Activated CD4-positive, alpha-beta T cell treated with anti-CD3 and anti-CD28 coated beads for 4 hours (primary cell): ENCODE data around the gene DEFB123.

ENCODE experiments used
- DNase-seq, 2 donors: peaks; one replicate each; pipeline ENCODE4 v3.0.0-alpha.2; 2020

Gene DEFB123

DNA sequence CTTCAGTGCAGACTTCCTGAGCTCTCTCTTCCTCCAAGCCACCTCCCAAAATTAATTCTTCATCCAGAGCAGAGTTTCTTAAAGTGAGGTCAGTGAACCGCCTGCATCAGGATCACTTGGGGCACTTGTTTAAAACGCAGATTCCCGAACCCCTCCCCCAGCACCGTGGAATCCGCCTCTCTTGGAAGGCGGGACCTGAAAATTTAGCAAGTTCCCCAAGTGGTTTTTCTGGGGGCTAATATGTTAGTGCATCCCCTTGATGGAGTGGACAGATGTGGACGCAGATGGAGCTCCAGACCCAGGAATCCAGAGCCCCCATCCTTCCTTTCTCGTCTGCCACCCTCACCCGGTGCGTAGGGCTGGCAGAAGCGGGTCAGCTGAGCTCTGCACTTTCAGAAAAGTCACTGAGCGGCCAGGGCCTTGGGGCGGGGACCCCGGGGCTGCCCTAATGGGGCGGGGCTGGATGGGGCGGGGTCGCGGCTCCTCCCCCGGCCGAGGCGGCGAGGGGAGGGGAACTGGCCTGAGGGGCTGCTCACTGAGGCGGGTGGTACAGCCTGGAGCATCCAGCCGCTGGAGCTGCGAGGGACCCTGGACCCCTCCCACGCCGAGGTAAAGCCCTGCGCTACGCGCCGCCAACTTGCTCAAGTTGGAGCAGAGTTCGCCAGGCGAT, 34.5 kb downstream of the DEFB123 start, which contains the start of the genes DEFB124 and REM1:
Gene DEFB124 (minus strand): TSS at position 370 of the 670 bp plus-strand sequence. CDS start 2,114 bp downstream, outside the sequence.
Gene REM1 (plus strand): TSS at position 531 of the 670 bp plus-strand sequence. CDS start 1,158 bp downstream, outside the sequence.
- no peak for DNase-seq

DNA sequence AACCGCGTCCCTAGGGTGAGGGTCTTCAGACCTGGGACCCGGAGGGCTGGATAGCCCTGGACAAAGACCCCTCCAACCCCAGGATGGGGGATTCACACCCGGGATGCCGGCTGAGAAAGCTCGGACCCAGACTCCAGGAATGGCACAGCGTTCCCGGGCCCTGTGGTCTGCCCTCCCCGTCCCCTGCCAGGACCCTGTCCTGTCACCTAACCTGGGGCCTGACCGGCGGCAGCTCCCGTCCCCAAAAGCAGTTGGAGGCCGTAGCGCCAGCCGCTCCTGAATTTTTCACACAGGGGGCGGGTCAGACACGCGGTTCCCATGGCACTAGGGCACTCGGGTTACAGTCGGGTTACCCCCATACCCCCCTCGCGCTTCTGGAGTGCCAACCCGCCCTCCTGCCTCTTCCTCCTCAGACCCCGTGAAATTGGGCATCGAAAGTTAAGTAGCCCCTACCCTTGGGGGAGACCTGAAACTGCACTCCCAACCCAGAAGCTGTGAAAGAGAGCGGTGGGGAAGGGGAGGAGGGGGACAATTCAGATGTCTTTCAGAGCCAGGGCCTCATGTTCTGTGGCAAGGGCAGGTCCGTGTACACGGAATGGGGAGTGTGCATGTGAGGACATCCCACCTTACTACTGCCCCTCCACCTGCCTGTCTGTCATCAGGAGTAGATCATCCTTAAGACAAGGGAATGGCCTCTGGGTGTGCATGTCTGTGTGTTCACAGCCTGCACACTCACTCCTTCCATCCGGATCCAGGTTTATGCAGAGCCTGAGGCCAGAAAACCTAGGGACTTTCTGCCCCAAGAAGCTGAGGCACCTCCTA, 35.3 kb downstream of the DEFB123 start:
- no peak for DNase-seq

DNA sequence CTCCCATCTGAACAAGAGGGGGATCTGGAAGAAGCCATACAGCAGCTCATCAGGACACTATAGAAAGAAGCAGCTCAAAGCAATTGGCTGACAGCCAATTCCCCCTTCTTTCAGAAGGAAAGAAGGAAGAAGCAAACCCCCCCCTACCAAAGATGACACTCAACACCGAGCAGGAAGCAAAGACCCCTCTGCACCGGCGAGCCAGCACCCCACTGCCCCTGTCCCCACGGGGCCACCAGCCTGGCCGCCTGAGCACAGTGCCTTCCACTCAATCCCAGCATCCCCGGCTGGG, 35.8 kb downstream of the DEFB123 start:
- DNase-seq, result no peak

DNA sequence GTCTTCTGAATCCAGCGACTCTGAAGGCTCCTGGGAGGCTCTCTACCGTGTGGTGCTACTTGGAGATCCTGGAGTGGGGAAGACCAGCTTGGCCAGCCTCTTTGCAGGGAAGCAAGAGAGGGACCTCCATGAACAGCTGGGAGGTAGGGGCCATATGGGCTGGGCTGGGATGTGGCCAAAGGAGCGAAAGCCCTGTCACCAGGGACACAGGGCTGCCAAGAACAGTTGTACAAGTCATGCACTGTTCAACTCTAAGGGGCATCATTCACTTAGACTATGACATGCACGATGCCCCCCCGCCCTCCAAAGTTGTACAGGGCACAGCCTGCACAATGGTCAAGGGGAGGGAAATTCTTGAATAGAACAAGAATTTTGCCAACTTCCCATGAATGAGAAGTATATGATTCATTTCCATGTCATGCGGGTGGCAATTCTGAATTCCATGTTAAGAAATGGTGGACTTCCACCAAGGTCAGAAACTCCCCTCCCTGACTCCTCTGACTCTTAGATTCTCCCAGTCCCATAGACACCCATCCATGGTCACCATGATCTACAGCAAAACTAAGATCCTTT, 36.3 kb downstream of the DEFB123 start:
- DNase-seq, result no peak

DNA sequence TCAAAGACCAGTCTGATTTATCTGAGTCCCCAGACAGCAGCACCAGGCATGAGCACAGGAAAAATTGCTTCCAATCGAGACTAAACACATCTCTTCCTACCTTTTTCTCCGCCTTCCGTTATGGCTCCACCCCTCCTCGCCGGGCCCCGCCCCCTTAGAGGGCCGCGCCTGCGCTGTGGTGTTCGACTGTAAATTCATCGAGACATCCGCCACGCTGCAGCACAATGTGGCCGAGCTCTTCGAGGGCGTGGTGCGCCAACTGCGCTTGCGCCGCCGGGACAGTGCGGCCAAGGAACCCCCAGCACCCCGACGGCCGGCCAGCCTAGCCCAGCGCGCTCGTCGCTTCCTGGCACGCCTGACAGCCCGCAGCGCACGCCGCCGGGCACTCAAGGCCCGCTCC, 43.6 kb downstream of the DEFB123 start:
- no peak for DNase-seq

DNA sequence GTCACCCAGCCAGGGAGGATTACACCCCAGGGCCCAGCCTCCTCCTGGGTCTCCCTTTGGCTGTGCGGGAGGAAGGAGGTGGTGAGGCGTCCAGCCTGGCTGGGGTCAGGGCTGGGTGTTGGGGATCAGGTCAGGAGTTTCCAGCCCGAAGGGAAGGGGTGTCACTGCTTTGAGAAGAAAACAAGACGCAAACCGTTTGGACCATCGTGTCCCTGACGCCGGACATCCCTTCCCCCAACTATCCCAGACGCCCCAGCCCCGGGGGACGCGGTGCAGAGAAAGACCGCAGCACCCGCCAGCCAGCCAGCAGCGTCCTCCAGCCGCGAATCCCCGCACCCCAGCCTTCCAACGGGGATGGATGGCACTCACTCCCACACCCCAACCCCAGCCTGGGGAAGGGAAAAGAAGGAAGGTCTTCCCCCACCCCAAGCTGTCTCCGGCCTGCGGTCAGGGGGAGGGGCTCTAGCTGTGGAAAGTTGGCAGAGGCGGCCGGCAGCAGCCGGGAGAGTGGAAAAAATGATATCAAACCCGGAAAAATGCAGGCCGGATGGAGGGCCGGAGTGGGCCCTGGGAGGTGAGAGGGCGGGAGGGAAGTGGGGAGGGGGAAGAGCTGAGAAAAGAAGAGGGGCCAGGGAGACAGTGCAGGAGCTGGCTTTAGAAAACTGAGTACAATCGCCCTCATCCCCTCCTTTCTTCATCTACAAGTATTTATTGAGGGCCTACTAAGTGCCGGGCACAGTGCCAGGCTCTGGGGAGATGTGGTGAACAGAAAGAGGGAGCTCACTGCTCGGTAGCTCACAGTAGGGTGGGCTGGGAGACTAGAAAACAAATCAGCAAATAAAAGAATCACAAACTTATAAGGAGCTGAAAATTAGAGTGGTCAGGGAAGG, 45.3 kb downstream of the DEFB123 start:
- DNase-seq, result no peak

DNA sequence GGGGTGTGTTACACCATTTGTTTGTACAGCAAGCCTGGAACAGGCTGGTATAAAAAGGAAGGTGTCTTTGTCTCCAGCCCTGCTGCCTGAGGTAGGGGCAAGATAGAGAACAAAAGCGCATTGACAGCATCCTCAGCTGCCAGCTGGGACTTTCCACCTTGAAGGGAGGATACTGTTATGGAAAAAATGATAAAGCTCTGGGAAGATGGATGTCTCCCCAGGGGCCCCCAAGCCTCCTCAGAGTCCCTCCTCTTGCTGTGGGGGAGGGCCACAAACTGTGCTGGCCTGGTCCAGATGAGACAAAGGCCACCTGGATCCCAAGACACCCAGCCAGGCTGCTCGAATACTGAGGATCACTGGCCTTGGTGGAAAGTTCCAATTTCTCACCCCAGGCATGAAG, 47.7 kb downstream of the DEFB123 start:
- DNase-seq, result no peak

DNA sequence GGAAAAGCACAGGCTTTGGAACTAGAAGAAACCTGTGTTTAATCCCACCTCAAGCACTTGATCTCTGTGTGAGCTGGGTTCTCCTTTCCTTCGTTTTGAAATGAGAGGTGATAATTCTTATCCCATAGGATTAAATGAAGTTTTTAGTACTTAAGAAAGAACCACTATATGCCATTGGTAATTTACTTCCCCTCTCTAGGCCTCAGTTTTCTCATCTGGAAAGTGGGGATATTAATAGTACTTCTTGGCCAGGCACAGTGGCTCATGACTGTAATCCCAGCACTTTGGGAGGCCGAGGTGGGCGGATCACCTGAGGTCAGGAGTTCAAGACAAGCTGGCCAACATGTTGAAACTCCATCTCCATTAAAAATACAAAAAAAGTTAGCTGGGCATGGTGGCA, 48.7 kb downstream of the DEFB123 start:
- DNase-seq, result no peak

DNA sequence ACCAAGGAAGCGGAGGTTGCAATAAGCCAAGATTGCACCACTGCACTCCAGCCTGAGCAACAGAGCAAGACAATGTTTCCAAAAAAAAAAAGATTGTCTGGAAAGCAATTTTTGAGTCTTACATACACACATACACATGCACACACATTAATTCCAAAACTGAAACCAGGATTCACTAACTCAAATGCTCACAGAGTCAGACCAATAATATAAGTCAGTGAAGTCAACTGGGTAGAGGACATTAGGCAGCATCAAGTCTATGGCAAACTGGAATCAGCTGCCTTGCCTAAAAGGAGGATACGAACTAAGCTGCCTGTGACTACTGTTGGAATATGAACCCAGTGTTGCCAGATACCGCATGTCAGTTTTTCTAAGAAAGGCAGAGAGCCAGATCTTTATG, 50.3 kb downstream of the DEFB123 start:
- DNase-seq, result no peak

DNA sequence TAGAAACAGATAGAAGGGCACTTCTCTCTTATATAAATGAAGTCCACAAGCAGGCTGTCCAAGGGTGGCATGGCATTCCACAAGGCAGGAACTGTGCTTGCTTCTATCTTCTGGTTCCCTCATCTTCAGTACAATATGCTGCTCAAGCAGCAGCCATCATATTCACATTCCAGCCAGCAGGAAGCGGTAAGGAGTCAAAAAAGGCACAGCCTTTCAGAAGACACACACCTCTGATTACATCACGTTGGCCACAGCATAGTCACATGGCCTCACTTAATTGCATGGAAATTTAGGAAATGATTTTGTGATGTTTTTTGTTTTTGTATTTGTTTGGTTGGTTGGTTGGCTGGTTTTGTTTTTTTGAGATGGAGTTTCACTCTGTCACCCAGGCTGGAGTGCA, 53.7 kb downstream of the DEFB123 start:
- no peak for DNase-seq

DNA sequence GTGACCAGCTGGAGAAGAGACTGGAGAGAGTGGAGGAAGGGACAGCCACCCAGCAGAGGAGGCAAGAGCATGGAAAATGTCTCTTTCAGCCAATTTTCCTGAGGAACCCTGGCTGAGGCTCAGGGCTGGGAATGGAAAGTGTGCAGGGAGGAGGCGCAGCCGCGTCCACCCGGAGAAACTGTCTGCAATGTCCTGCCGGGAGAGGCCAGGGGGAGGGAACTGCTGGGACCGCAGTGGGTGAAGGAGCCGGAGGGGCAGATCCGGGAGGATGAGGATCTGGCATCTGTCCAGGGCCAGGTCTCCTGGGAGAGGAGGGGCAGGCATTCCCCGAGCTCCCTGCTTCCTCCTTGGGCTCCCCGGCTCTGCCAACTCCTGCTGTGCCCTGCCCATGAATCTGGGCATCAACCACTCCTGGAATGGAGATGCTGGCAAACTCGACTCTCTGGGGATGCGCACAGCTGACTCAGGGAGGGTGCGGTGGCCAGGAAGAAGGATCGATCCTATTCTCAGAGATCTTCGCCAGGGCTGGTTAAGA, 56.4 kb downstream of the DEFB123 start:
- no peak for DNase-seq

DNA sequence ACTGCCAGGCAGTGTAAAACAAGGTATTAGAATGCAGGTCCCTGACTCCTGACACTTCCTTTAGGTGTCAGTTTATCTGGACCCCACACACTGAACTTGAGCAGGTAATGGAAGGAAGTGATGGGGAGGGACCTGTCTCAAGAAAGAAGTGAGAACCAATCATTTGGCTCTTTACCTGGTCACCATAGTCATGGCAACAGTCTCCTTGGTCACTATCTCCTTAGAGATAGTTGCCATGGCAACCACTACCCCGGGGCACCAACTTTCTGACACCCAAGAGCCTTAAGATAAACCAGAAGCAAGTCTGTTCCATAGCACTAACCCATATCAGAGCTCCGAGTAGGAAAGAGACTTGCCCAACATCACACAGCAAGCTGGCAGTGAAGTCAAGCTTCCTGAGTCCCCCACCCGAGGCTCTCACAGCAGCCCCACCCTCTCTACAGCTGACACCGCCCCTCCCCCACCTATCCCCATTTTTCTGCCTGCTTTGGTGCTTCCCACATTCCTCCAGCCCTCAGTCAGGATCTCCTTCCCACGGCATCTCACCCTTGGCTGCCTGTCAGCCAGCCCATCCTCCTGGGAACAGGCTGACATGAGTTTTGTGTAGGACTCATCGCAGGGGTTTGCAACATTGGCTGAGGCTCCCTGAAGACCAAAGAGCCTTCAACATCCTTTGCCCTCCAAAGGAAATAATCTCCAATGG, 57.6 kb downstream of the DEFB123 start:
- DNase-seq, result no peak
